MM.1S (cell line): Measurements from ENCODE around the gene NELFB.
A peak's percentile ranks its signal among the peaks of the same experiment; 100 is the strongest.

Experiments
- DNase-seq: peaks from one replicate; pipeline ENCODE4 v3.0.0-alpha.2; 2015
- H2AFZ ChIP-seq: fragments of 300-600 bp; sonication (generic); 2 replicates; pipeline ENCODE4 v1.6.0; 2016; ENCODE audit warnings: antibody characterized with exemption, low read length
- H3F3A ChIP-seq: fragments of 300-600 bp; sonication (generic); 2 replicates; pipeline ENCODE4 v1.6.1; 2016; ENCODE audit warnings: mild to moderate bottlenecking, antibody characterized with exemption, low read length, moderate library complexity, mixed read lengths; ENCODE audit not compliant: insufficient read depth
- H3K27ac ChIP-seq: fragments of 300-600 bp; sonication (generic); 2 replicates; pipeline ENCODE4 v1.5.1; 2016; ENCODE audit warnings: mild to moderate bottlenecking, low read length
- H3K27me3 ChIP-seq: fragments of 300-600 bp; sonication (generic); replicated peaks from 2 replicates; pipeline ENCODE4 v1.6.0; 2016; ENCODE audit warnings: low read length; ENCODE audit not compliant: insufficient read depth
- H3K36me3 ChIP-seq: fragments of 300-600 bp; sonication (generic); replicated peaks from 2 replicates; pipeline ENCODE4 v1.6.1; 2016; ENCODE audit warnings: mild to moderate bottlenecking, low read length, mixed read lengths; ENCODE audit not compliant: insufficient read depth
- H3K4me1 ChIP-seq: fragments of 300-600 bp; sonication (generic); 2 replicates; pipeline ENCODE4 v1.6.1; 2016; ENCODE audit warnings: low read length, mixed read lengths
- H3K4me2 ChIP-seq: fragments of 300-600 bp; sonication (generic); 2 replicates; pipeline ENCODE4 v1.6.0; 2016; ENCODE audit warnings: low read depth, low read length
- H3K4me3 ChIP-seq: fragments of 300-600 bp; sonication (generic); 2 replicates; pipeline ENCODE4 v1.5.1; 2016; ENCODE audit warnings: low read length, mixed read lengths
- H3K79me2 ChIP-seq: fragments of 300-600 bp; sonication (generic); 2 replicates; pipeline ENCODE4 v1.6.1; 2016; ENCODE audit warnings: mixed run types, low read length, mixed read lengths
- H3K9ac ChIP-seq: fragments of 300-600 bp; sonication (generic); 2 replicates; pipeline ENCODE4 v1.6.1; 2016; ENCODE audit warnings: low read length, mixed read lengths
- H3K9me2 ChIP-seq: fragments of 300-600 bp; sonication (generic); replicated peaks from 2 replicates; pipeline ENCODE4 v1.6.1; 2016; ENCODE audit warnings: mild to moderate bottlenecking, low read length, mixed read lengths; ENCODE audit not compliant: insufficient read depth
- H3K9me3 ChIP-seq: fragments of 300-600 bp; sonication (generic); replicated peaks from 2 replicates; pipeline ENCODE4 v1.6.1; 2016; ENCODE audit warnings: mild to moderate bottlenecking, low read length, mixed read lengths; ENCODE audit not compliant: insufficient read depth
- H4K20me1 ChIP-seq: fragments of 300-600 bp; sonication (generic); 2 replicates; pipeline ENCODE4 v1.6.1; 2016; ENCODE audit warnings: mild to moderate bottlenecking, low read length, moderate library complexity, mixed read lengths; ENCODE audit not compliant: insufficient read depth
- EZH2 ChIP-seq: fragments of 300-600 bp; sonication (generic); optimal IDR thresholded peaks from 2 replicates; pipeline ENCODE3; 2017; ENCODE audit warnings: low read depth, mild to moderate bottlenecking, antibody characterized with exemption, low read length, mixed read lengths
- EZH2phosphoT487 ChIP-seq: fragments of 300-600 bp; sonication (generic); IDR thresholded peaks from 2 replicates; pipeline ENCODE4 v1.6.1; 2018; ENCODE audit warnings: antibody characterized with exemption, low read length
- TF ChIP-seq, protein P1 (sequence below): fragments of 300-600 bp; sonication (generic); IDR thresholded peaks from 2 replicates; pipeline ENCODE4 v1.5.1; 2016; ENCODE audit warnings: antibody characterized with exemption, low read length, mixed read lengths

The NELFB gene

DNA sequence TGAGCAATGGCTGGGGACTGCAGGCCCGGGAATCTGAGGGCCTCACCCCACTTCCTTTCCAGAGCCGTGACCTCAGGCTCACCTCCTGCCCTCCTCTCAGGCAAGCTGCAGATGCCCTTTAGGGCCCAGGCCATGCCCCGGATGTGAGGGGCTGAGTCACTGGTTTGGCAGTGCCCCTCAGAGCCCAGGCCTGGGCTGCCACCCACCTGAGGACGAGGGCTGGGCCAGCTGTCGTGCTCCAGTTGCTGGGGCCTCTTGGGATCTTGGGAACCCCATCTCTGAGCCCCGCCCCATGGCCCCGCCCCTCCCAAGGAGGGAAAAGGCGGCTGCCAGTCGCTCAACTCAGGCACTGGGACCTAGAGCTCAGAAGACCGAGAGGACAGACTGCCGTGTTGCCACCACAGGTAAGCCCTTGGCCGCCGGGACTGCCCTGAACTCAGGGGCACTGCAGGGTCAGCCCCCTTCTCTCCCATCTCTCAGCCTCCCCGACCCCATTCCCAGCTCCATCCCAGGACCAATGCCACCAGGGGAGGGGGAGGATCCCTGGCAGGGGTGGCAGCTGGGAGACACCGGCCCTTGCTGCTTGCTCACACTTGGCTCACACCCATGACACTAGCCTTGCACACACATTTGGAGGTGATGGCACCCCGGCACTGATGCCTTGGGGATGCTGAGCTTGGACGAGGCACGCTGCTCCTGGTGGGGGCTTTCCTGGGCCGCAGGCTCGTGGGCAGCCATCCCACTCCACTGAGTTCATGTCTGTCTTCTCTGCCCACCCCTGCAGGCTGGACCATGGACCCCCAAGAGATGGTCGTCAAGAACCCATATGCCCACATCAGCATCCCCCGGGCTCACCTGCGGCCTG is 30.1 kb upstream of the NELFB start, which contains the start of gene CYSRT1:
CYSRT1 (plus strand) TSS at position 345 of the 865 bp plus-strand sequence; CDS start at position 793, 448 bp downstream.
- no peaks in the 10 kb centered on the region for H3K79me2 ChIP-seq
- peak within 1 kb of the TSS; percentile 91 for H2AFZ ChIP-seq
- TF ChIP-seq, protein P1, sequence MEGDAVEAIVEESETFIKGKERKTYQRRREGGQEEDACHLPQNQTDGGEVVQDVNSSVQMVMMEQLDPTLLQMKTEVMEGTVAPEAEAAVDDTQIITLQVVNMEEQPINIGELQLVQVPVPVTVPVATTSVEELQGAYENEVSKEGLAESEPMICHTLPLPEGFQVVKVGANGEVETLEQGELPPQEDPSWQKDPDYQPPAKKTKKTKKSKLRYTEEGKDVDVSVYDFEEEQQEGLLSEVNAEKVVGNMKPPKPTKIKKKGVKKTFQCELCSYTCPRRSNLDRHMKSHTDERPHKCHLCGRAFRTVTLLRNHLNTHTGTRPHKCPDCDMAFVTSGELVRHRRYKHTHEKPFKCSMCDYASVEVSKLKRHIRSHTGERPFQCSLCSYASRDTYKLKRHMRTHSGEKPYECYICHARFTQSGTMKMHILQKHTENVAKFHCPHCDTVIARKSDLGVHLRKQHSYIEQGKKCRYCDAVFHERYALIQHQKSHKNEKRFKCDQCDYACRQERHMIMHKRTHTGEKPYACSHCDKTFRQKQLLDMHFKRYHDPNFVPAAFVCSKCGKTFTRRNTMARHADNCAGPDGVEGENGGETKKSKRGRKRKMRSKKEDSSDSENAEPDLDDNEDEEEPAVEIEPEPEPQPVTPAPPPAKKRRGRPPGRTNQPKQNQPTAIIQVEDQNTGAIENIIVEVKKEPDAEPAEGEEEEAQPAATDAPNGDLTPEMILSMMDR = no peak
- TF ChIP-seq EZH2 = no peak
- no peak for TF ChIP-seq EZH2phosphoT487
- peak within 1 kb of the TSS; percentile 78 for H3K4me3 ChIP-seq
- peaks cover 21% of the 10 kb centered on the region for H3K27me3 ChIP-seq
- peak within 1 kb of the TSS; percentile 77 for H3K4me2 ChIP-seq
- no peak within 1 kb of the TSS for H3K27ac ChIP-seq
- H3F3A ChIP-seq = no peaks in the 10 kb centered on the region; the same call in 1 of the 2 replicates
- H3K9ac ChIP-seq = peak within 1 kb of the TSS; percentile 85
- H4K20me1 ChIP-seq = no peaks in the 10 kb centered on the region
- H3K9me3 ChIP-seq = no peaks in the 10 kb centered on the region
- H3K4me1 ChIP-seq = peaks cover 9% of the 10 kb centered on the region; the same call in 1 of the 2 replicates
- H3K9me2 ChIP-seq = no peaks in the 10 kb centered on the region
- no peaks in the 10 kb centered on the region for H3K36me3 ChIP-seq
- DNase-seq = no peak

GRCh38 chr9:137225699-137226331 is 29.3 kb upstream of the NELFB start:
- Histone ChIP-seq H3K27me3 (peaks cover 28% of the 10 kb centered on the region), H3K9me2 (no peaks in the 10 kb centered on the region), H3K4me3 (no peak overlapping the region), H3F3A (no peaks in the 10 kb centered on the region; the same call in 1 of the 2 replicates), H3K36me3 (no peaks in the 10 kb centered on the region), H4K20me1 (no peaks in the 10 kb centered on the region), H3K9ac (no peak overlapping the region), H3K4me1 (peaks cover 9% of the 10 kb centered on the region; the same call in 1 of the 2 replicates), H3K27ac (no peak overlapping the region), H3K9me3 (no peaks in the 10 kb centered on the region), H3K4me2 (no peak overlapping the region), H3K79me2 (no peaks in the 10 kb centered on the region), H2AFZ (no peak overlapping the region)
- no peak for DNase-seq
- no peak for TF ChIP-seq EZH2
- no peak for TF ChIP-seq EZH2phosphoT487
- TF ChIP-seq, protein P1 = no peak

DNA sequence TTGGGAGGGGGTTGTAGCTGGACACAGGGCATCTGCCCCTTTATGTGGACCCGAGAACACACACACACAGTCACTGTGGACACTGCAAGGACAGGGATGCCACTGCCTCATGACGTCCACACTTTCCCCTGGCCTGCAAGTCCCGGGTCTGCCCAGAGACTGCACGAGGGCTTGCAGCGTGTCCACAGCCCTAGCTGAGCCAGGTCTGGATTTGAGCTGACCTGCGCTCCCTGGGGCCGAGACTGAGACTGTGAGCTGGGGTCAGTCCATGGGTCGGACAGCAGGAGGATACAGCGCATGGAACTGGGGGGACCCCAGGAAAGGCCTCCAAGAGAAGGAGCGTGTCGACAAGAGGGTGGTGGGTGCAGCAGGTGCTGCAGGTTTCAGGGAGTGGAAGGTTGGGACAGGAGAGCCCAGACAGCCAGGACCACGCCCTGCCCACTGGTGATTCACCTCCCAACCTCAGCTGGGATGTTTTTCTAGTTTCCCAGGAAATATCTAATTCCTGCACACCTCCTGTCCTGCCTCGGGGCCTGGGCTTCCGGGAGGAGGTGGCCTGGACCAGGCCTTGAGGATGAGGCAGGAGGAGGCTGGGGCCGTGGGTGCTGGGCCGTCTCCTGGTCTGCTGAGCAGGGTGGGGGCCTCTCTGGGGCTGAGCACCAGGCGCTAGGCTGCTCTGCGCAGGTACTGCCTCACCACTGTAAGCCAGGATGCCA is 28.6 kb upstream of the NELFB start:
- Histone ChIP-seq H3K4me1 (peaks cover 9% of the 10 kb centered on the region; the same call in 1 of the 2 replicates), H3K9ac (no peak overlapping the region), H2AFZ (no peak overlapping the region), H3K4me2 (no peak overlapping the region), H3K9me3 (no peaks in the 10 kb centered on the region), H3K36me3 (no peaks in the 10 kb centered on the region), H3K27ac (no peak overlapping the region), H3K9me2 (no peaks in the 10 kb centered on the region), H3F3A (no peaks in the 10 kb centered on the region; the same call in 1 of the 2 replicates), H3K4me3 (no peak overlapping the region), H3K79me2 (no peaks in the 10 kb centered on the region), H4K20me1 (no peaks in the 10 kb centered on the region), H3K27me3 (peaks cover 35% of the 10 kb centered on the region)
- TF ChIP-seq EZH2phosphoT487 = no peak
- TF ChIP-seq, protein P1 = no peak
- TF ChIP-seq EZH2 = no peak
- DNase-seq = no peak
